ENCODE results near the gene BTBD9.
"Not testable (repeated sequence)": the region's sequence is repeated elsewhere in the genome, so short reads cannot be mapped to it uniquely, and the experiment has no call there.

- not testable (repeated sequence) for TF ChIP-seq CTCF (IDR thresholded peaks at IDR 0.05); POLR2AphosphoS5 (IDR thresholded peaks at IDR 0.05; ENCODE audit: insufficient read depth in 1 of 2, low read depth in 1 of 2)
These were observed 20.4 kb downstream of the BTBD9 start for GRCh38 chr6:38619342-38619741.

All from vagina (tissue), 2 donors.